Neural progenitor cell (in vitro differentiated cells): Measurements from ENCODE around the gene GOLGA1. TPM values are rescaled to one million over a fixed set of nuclear protein-coding genes. Genes with fewer than 3 reads are reported as not detected.
"Not testable (repeated sequence)": the region's sequence is repeated elsewhere in the genome, so short reads cannot be mapped to it uniquely, and the experiment has no call there.

Experiments used
- DNase-seq: peaks from one replicate; pipeline ENCODE4 v3.0.0-alpha.2; 2016; ENCODE audit warnings: low spot score
- H2AFZ ChIP-seq: fragments of 200-600 bp; sonication (generic); replicated peaks from 2 replicates; pipeline ENCODE4 v1.6.1; 2016; ENCODE audit warnings: antibody characterized with exemption
- H3F3A ChIP-seq: fragments of 200-600 bp; sonication (generic); 2 replicates; pipeline ENCODE4 v1.6.1; 2016; ENCODE audit warnings: antibody characterized with exemption, low read depth
- H3K27ac ChIP-seq: fragments of 200-600 bp; sonication (generic); 2 replicates; pipeline ENCODE4 v1.5.1; 2016; ENCODE audit warnings: mild to moderate bottlenecking
- H3K27me3 ChIP-seq: fragments of 200-600 bp; sonication (generic); 2 replicates; pipeline ENCODE4 v1.6.1; 2016; ENCODE audit warnings: mild to moderate bottlenecking, moderate library complexity
- H3K36me3 ChIP-seq: fragments of 200-600 bp; sonication (generic); 2 replicates; pipeline ENCODE4 v1.5.1; 2016
- H3K4me1 ChIP-seq: fragments of 200-600 bp; sonication (generic); 2 replicates; pipeline ENCODE4 v1.6.1; 2016; ENCODE audit warnings: mixed run types
- H3K4me2 ChIP-seq: fragments of 200-600 bp; sonication (generic); 2 replicates; pipeline ENCODE4 v1.6.1; 2016
- H3K4me3 ChIP-seq: fragments of 200-600 bp; sonication (generic); 2 replicates; pipeline ENCODE4 v1.5.1; 2016
- H3K79me2 ChIP-seq: fragments of 200-600 bp; sonication (generic); 2 replicates; pipeline ENCODE4 v1.6.1; 2016; ENCODE audit warnings: low read depth
- H3K9ac ChIP-seq: fragments of 200-600 bp; sonication (generic); 2 replicates; pipeline ENCODE4 v1.6.1; 2016
- H3K9me3 ChIP-seq: fragments of 200-600 bp; sonication (generic); 2 replicates; pipeline ENCODE4 v1.5.1; 2016; ENCODE audit warnings: low read depth
- H4K20me1 ChIP-seq: fragments of 200-600 bp; sonication (generic); 2 replicates; pipeline ENCODE4 v1.6.1; 2016; ENCODE audit warnings: low read depth
- H3K27ac Mint-ChIP-seq: 3 replicates; pipeline ENCODE4 v1.8.0; 2021; ENCODE audit warnings: mixed read lengths
- H3K27me3 Mint-ChIP-seq: 2 replicates; pipeline ENCODE4 v1.8.0; 2022; ENCODE audit warnings: low read depth, mild to moderate bottlenecking, inconsistent platforms, moderate library complexity, mixed read lengths; ENCODE audit not compliant: insufficient read depth
- H3K36me3 Mint-ChIP-seq: 3 replicates; pipeline ENCODE4 v1.8.0; 2021; ENCODE audit warnings: mixed read lengths
- H3K4me1 Mint-ChIP-seq: 3 replicates; pipeline ENCODE4 v1.8.0; 2021; ENCODE audit warnings: mixed read lengths
- H3K4me3 Mint-ChIP-seq: 3 replicates; pipeline ENCODE4 v1.8.0; 2021; ENCODE audit warnings: mild to moderate bottlenecking, moderate library complexity, mixed read lengths
- H3K9me3 Mint-ChIP-seq: 3 replicates; pipeline ENCODE4 v1.8.0; 2020; ENCODE audit warnings: mixed read lengths
- CTCF ChIP-seq: fragments of 200-600 bp; sonication (generic); IDR thresholded peaks from 2 replicates; pipeline ENCODE4 v1.5.1; 2017; ENCODE audit warnings: antibody characterized with exemption, mild to moderate bottlenecking
- EZH2 ChIP-seq: fragments of 200-600 bp; sonication (generic); IDR thresholded peaks from 2 replicates; pipeline ENCODE4 v1.6.1; 2017; ENCODE audit warnings: antibody characterized with exemption, mild to moderate bottlenecking, moderate library complexity
- EZH2phosphoT487 ChIP-seq: fragments of 200-600 bp; sonication (generic); IDR thresholded peaks from 2 replicates; pipeline ENCODE4 v1.6.1; 2017; ENCODE audit warnings: antibody characterized with exemption
- total RNA-seq: library from RNA; depleted of rRNA; stranded (reverse); fragments of >200 nt; gene quantifications from 2 replicates; pipeline ENCODE4 v1.2.3, GENCODE V29; 2015; ENCODE audit warnings: low replicate concordance

GOLGA1 gene
- total RNA-seq, 1 donor from 2014 or later: 17.8 TPM

DNA sequence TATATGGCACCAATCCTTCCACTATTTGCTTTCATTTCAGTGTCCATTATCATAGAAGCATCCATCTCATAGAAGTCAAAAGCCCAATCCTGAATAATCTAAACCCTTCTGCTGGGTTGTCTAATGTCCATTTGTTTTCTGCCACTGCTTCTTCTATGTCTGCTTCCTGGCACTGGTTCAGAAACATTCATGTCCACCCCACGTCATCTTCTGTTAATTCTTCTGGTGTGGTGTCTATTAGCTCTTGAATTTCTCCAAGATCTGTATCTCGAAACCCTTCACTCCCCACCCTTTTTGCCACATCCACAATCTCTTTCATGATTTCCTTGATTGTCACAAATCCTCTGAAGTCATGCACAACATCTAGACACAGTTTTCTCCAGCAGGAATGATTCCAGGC is 23.2 kb upstream of the GOLGA1 start:
- no peak for TF ChIP-seq EZH2
- no peak for TF ChIP-seq CTCF
- TF ChIP-seq EZH2phosphoT487: no peak
- Histone ChIP-seq H3K9me3 (no peaks in the 10 kb centered on the region), H3K4me3 (no peak overlapping the region), H3K36me3 (no peaks in the 10 kb centered on the region), H3K9ac (no peak overlapping the region), H3K27me3 (no peaks in the 10 kb centered on the region), H2AFZ (no peak overlapping the region), H3K4me2 (no peak overlapping the region), H3K79me2 (no peaks in the 10 kb centered on the region), H3K27ac (no peak overlapping the region), H3K4me1 (no peaks in the 10 kb centered on the region), H3F3A (no peaks in the 10 kb centered on the region), H4K20me1 (no peaks in the 10 kb centered on the region)
- Mint-ChIP-seq H3K4me1 (no peaks in the 10 kb centered on the region), H3K36me3 (peaks cover 9% of the 10 kb centered on the region), H3K27ac (no peak overlapping the region), H3K27me3 (peaks cover 2% of the 10 kb centered on the region), H3K9me3 (no peaks in the 10 kb centered on the region), H3K4me3 (no peak overlapping the region)
- no peak for DNase-seq

DNA sequence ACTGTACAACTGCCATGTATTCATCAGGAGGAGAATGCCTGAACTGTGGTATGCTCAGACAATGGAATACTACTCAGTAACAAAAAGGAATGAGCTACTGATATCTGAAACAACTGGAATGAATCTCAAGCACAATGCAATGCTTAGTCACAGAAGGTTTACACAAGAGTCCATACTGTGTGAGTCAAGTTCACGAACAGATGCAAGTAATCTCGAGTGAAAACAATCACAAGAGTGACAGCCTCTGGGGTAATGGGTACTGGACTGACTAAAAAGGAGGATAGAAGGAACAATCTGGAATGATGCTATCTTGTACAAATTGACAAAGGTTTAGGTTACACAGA is 19.5 kb upstream of the GOLGA1 start:
- Histone ChIP-seq H2AFZ (no peak overlapping the region), H3K27me3 (no peaks in the 10 kb centered on the region), H3K79me2 (no peaks in the 10 kb centered on the region), H3K4me1 (no peaks in the 10 kb centered on the region), H3F3A (no peaks in the 10 kb centered on the region), H3K4me3 (no peak overlapping the region), H3K4me2 (no peak overlapping the region), H3K9me3 (no peaks in the 10 kb centered on the region), H4K20me1 (no peaks in the 10 kb centered on the region), H3K36me3 (no peaks in the 10 kb centered on the region), H3K9ac (no peak overlapping the region), H3K27ac (no peak overlapping the region)
- Mint-ChIP-seq H3K4me1 (no peaks in the 10 kb centered on the region), H3K4me3 (no peak overlapping the region), H3K27ac (no peak overlapping the region), H3K9me3 (no peaks in the 10 kb centered on the region), H3K36me3 (peaks cover 6% of the 10 kb centered on the region), H3K27me3 (peaks cover 2% of the 10 kb centered on the region)
- no peak for TF ChIP-seq EZH2
- no peak for TF ChIP-seq CTCF
- TF ChIP-seq EZH2phosphoT487: no peak
- no peak for DNase-seq

- H4K20me1 ChIP-seq, H3K27ac ChIP-seq, H3F3A ChIP-seq, DNase-seq, H3K27me3 ChIP-seq, H3K4me2 ChIP-seq, H3K9me3 ChIP-seq, H3K27me3 Mint-ChIP-seq, H3K4me1 Mint-ChIP-seq, H3K4me3 Mint-ChIP-seq, H3K27ac Mint-ChIP-seq, H2AFZ ChIP-seq, H3K36me3 Mint-ChIP-seq, H3K36me3 ChIP-seq, H3K4me1 ChIP-seq, H3K9me3 Mint-ChIP-seq, H3K79me2 ChIP-seq, H3K9ac ChIP-seq, H3K4me3 ChIP-seq: not testable (repeated sequence)
Observed at GRCh38 chr9:124959671-124960408, 19.0 kb upstream of the GOLGA1 start.

- no peaks in the 10 kb centered on the region for H3K4me1 Mint-ChIP-seq
- no peaks in the 10 kb centered on the region for H3K27me3 Mint-ChIP-seq
- no peaks in the 10 kb centered on the region for H3K9me3 ChIP-seq
- H3K36me3 ChIP-seq: no peaks in the 10 kb centered on the region
- no peak overlapping the region for H3K27ac Mint-ChIP-seq
- no peaks in the 10 kb centered on the region for H3K4me1 ChIP-seq
- no peak overlapping the region for H3K4me3 ChIP-seq
- no peak overlapping the region for H3K4me3 Mint-ChIP-seq
- H3K4me2 ChIP-seq: no peak overlapping the region
- peaks cover 1% of the 10 kb centered on the region for H3K36me3 Mint-ChIP-seq
- no peaks in the 10 kb centered on the region for H3F3A ChIP-seq
- no peaks in the 10 kb centered on the region for H3K27me3 ChIP-seq
- H3K9ac ChIP-seq: no peak overlapping the region
- H3K27ac ChIP-seq: no peak overlapping the region
- no peak for DNase-seq
- H3K79me2 ChIP-seq: no peaks in the 10 kb centered on the region
- no peak for TF ChIP-seq CTCF
- no peak for TF ChIP-seq EZH2phosphoT487
- no peak for TF ChIP-seq EZH2
- no peak overlapping the region for H2AFZ ChIP-seq
- H3K9me3 Mint-ChIP-seq: no peaks in the 10 kb centered on the region
- H4K20me1 ChIP-seq: no peaks in the 10 kb centered on the region
Observed at GRCh38 chr9:124954255-124954654, 13.4 kb upstream of the GOLGA1 start.
